Esophagus muscularis mucosa (tissue), 4 donors: ENCODE results near the gene SPATA13. TPM values are rescaled to one million over a fixed set of nuclear protein-coding genes. Genes with fewer than 3 reads are reported as not detected.

Experiments
- DNase-seq: peaks from one replicate; pipeline ENCODE4 v3.0.0-alpha.2; 2017; ENCODE audit errors: extremely low spot score
- H3K27ac ChIP-seq, 4 donors: fragments of 200-600 bp; sonication (generic); replicated peaks in 1 of 4; 1 replicate in 3 of 4; 2 replicates in 1 of 4; pipeline ENCODE4 v1.5.1; 2016 to 2019; ENCODE audit warnings: mild to moderate bottlenecking in 1 of 4
- H3K27me3 ChIP-seq, 4 donors: fragments of 200-600 bp; sonication (generic); one replicate each; pipeline versions ENCODE4 v1.5.1 to v1.6.0; 2016 to 2019
- H3K36me3 ChIP-seq, 4 donors: fragments of 200-600 bp; sonication (generic); one replicate each; pipeline ENCODE4 v1.5.1; 2016 to 2019
- H3K4me1 ChIP-seq, 4 donors: fragments of 200-600 bp; sonication (generic); one replicate each; pipeline ENCODE4 v1.5.1; 2016 to 2019
- H3K4me3 ChIP-seq, 4 donors: fragments of 200-600 bp; sonication (generic); 1 replicate in 2 of 4; 2 replicates in 2 of 4; pipeline ENCODE4 v1.5.1; 2016 to 2019; ENCODE audit warnings: mild to moderate bottlenecking in 4 of 4, moderate library complexity in 1 of 4
- H3K9me3 ChIP-seq, 4 donors: fragments of 200-600 bp; sonication (generic); 1 replicate in 3 of 4; 2 replicates in 1 of 4; pipeline ENCODE4 v1.5.1; 2016 to 2019
- EP300 ChIP-seq: sonication (generic); formaldehyde crosslinking; IDR thresholded peaks from one replicate; pipeline ENCODE4 v1.6.1; 2017; ENCODE audit warnings: antibody characterized with exemption
- POLR2A ChIP-seq: fragments of 450-650 bp; IDR thresholded peaks from one replicate; pipeline ENCODE4 v1.6.1; 2017; ENCODE audit warnings: antibody characterized with exemption, moderate library complexity, mild to moderate bottlenecking, low read depth
- POLR2AphosphoS5 ChIP-seq, 2 donors: sonication (generic); formaldehyde crosslinking; IDR thresholded peaks; one replicate each; pipeline ENCODE4 v1.6.1; 2017; ENCODE audit warnings: antibody characterized with exemption in 2 of 2
- WGBS: methylation state at CpG from one replicate; pipeline ENCODE4 v1.1.5; 2018; 5-methylcytosine and 5-hydroxymethylcytosine counted together
- intact Hi-C: fragments of 100-400 bp; cut with DNase I; formaldehyde crosslinking; loops from one replicate; pipeline ENCODE4 v1.15.1; 2023
- total RNA-seq, 4 donors: library from RNA; depleted of rRNA; stranded (reverse); fragments of >200 nt; gene quantifications; one replicate each; pipeline versions ENCODE4 v1.1.0 to v1.2.1, GENCODE V29; 2016
- TF ChIP-seq, protein P1 (sequence below), 3 experiments: fragments of 200-600 bp in 2 of 3; fragments of 450-650 bp in 1 of 3; sonication (generic) in 2 of 3; IDR thresholded peaks; one replicate each; pipeline ENCODE4 v1.5.1; 2017 to 2019; ENCODE audit warnings: antibody characterized with exemption in 3 of 3, mild to moderate bottlenecking in 2 of 3, moderate library complexity in 1 of 3

The SPATA13 gene
- total RNA-seq, 4 donors from 2014 or later, result 9.1 to 21.6 (median 17.1) TPM

DNA sequence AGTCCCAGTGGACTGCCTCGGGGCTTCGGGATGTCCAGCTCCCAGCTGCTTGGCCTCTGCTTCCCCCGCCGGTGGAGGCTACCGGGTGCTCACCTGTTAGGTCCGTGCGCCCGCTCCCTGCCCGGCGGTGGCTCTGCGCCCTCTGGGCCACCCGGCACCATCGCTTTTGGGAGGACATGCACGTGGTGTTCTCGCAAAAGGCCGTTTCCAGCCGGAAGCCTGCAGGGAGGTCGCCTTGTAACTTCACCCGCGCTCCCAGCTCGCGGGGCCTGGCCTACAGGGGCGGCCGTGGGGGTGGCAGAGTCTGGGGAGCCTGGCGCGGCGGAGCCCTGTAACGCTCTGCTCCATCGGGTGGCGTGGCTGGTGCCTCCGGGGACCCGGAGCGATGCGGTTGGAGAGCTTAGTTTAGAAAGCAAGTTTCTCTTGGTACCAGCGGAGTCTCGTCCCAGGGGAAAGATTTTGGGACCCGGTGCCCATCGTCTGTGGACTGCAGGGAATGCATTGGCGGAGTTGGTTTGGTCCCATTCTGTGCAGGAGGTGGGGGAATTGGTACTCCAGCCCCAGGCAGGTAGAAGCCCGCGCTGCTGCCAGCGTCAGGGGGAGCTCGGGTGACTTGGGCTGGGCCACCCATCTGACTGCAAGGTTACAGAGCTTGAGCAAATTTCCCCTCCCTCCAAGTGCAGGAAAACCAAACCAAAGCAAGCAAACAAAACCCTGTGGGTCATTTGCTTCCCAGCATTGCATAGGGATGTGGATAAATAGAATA, 673 bp downstream of the SPATA13 start:
- no peaks in the 10 kb centered on the region for H3K9me3 ChIP-seq
- no peak for DNase-seq
- H3K36me3 ChIP-seq, result no peaks in the 10 kb centered on the region
- intact Hi-C loops, result loop anchor here (5.0 kb wide), 1 partner anchor 51 kb away; no protein-coding TSS in a partner anchor
- TF ChIP-seq POLR2A (no peak), EP300 (no peak), POLR2AphosphoS5 (IDR thresholded peaks at IDR 0.05) (no peak)
- TF ChIP-seq, protein P1, sequence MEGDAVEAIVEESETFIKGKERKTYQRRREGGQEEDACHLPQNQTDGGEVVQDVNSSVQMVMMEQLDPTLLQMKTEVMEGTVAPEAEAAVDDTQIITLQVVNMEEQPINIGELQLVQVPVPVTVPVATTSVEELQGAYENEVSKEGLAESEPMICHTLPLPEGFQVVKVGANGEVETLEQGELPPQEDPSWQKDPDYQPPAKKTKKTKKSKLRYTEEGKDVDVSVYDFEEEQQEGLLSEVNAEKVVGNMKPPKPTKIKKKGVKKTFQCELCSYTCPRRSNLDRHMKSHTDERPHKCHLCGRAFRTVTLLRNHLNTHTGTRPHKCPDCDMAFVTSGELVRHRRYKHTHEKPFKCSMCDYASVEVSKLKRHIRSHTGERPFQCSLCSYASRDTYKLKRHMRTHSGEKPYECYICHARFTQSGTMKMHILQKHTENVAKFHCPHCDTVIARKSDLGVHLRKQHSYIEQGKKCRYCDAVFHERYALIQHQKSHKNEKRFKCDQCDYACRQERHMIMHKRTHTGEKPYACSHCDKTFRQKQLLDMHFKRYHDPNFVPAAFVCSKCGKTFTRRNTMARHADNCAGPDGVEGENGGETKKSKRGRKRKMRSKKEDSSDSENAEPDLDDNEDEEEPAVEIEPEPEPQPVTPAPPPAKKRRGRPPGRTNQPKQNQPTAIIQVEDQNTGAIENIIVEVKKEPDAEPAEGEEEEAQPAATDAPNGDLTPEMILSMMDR (IDR thresholded peaks at IDR 0.05), result no peak
- H3K4me3 ChIP-seq, result peak overlapping the region; percentile 68 to 88 (median 73)
- peaks cover 0 to 46% (median 4%) of the 10 kb centered on the region in 4 donors for H3K27me3 ChIP-seq
- H3K4me1 ChIP-seq, result peaks cover 13 to 40% (median 30%) of the 10 kb centered on the region in 4 donors
- peak overlapping the region; percentile 65 to 80 (median 72) for H3K27ac ChIP-seq
- WGBS, result 4% methylated on average over 8 of the region's 43 CpGs

DNA sequence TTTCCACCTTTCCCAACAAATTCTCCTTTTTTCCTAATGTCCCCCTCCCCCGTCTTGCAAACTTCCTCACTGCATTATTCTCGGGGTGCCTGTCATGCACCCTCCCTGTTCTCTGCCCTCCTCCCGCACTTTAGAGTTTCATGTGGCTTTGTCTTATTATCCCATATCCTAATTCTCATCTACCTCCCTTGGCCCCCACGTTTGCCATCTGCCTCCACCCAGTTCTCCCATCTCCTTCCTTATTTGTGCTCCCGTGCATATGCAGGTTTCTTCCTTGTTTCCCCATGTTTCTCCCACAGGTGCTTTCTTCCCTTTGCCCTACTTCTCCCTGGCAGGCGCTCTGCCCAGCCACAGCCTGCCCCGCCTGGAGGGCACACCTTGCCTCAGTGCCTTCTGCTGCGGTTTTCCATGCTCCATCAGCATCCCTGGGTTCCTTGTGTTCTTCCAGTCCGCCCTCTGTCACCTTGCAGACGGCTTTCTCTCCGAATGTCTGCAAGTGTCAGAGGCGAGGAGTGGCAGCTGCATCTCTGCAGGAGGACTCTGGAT, 1.5 kb downstream of the SPATA13 start:
- Histone ChIP-seq H3K4me1 (peaks cover 13 to 40% (median 30%) of the 10 kb centered on the region in 4 donors), H3K9me3 (no peaks in the 10 kb centered on the region), H3K36me3 (no peaks in the 10 kb centered on the region), H3K27ac (no peak overlapping the region), H3K4me3 (peak overlapping the region; percentile 68 to 88 (median 73)), H3K27me3 (peaks cover 0 to 46% (median 4%) of the 10 kb centered on the region in 4 donors)
- DNase-seq, result no peak
- intact Hi-C loops, result loop anchor here (5.0 kb wide), 1 partner anchor 50 kb away; no protein-coding TSS in a partner anchor
- TF ChIP-seq POLR2AphosphoS5 (IDR thresholded peaks at IDR 0.05), result no peak
- TF ChIP-seq POLR2A, result no peak
- TF ChIP-seq, protein P1 (IDR thresholded peaks at IDR 0.05), result no peak
- TF ChIP-seq EP300, result no peak
- WGBS, result 72% methylated on average over 12 of the region's 12 CpGs

DNA sequence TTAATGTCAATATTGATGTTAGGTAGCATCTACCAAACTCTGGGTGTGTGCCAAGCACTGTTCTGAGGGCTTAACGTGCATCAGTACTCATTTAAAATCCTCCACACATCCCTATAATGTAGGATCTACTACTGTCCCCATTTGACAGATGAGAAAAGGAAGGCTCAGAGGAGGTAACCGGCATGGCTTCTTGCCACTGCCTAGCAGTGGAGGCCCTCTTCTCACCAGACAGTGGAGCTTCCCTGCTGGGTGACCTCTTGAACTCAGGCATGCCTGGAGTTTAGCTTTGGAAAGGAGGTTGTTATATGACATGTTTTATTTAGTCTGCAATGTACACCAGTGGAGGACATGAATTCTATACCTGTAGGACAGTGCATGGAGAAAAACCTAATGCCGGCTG, 2.1 kb downstream of the SPATA13 start:
- no peak for TF ChIP-seq POLR2A
- TF ChIP-seq EP300, result no peak
- no peak for TF ChIP-seq POLR2AphosphoS5 (IDR thresholded peaks at IDR 0.05)
- TF ChIP-seq, protein P1 (IDR thresholded peaks at IDR 0.05), result no peak
- intact Hi-C loops, result loop anchor here (5.0 kb wide), 1 partner anchor 50 kb away; no protein-coding TSS in a partner anchor
- H3K4me3 ChIP-seq, result peak overlapping the region; percentile 68 to 88 (median 73)

DNA sequence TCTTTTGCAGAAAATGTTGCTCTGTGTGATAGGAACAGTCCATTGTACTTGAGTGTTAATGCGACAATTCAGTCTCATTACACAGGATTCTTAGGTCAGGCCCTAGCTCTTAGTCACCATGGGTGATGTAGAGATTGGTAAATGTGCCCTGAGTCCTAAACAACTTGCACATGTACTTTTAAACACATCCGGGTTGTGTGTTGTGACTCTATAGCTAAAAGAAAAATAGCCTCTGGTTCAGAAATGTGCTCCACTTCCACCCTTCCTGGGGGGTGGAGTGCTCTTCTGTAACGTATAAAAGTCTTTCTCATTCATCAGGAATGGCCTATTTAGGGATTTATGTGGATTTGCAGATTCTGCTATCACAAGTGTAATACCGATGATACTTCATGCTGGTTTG, 5.2 kb downstream of the SPATA13 start:
- DNase-seq, result no peak
- Histone ChIP-seq H3K4me3 (no peak overlapping the region), H3K27me3 (peaks cover 0 to 41% (median 4%) of the 10 kb centered on the region in 4 donors), H3K36me3 (no peaks in the 10 kb centered on the region), H3K27ac (no peak overlapping the region), H3K9me3 (no peaks in the 10 kb centered on the region), H3K4me1 (peaks cover 6 to 24% (median 20%) of the 10 kb centered on the region in 4 donors)
- whole genome bisulfite sequencing, result 60% methylated on average over 4 of the region's 4 CpGs
- intact Hi-C loops, result no loop called here
- TF ChIP-seq POLR2A (no peak), POLR2AphosphoS5 (IDR thresholded peaks at IDR 0.05) (no peak), EP300 (no peak)
- TF ChIP-seq, protein P1 (IDR thresholded peaks at IDR 0.05), result no peak

More for the DNA sequence above, 2.1 kb downstream of the SPATA13 start:
- Histone ChIP-seq H3K9me3 (no peaks in the 10 kb centered on the region), H3K27ac (no peak overlapping the region), H3K27me3 (peaks cover 0 to 46% (median 4%) of the 10 kb centered on the region in 4 donors), H3K36me3 (no peaks in the 10 kb centered on the region), H3K4me1 (peaks cover 13 to 40% (median 30%) of the 10 kb centered on the region in 4 donors)
- no peak for DNase-seq
- WGBS, result 59% methylated on average over 3 of the region's 3 CpGs
